GM18511 (cell line): ENCODE results near the gene RPUSD4.
A peak's percentile ranks its signal among the peaks of the same experiment; 100 is the strongest.

Source experiments
- ATAC-seq: cut with Tn5 transposase; IDR thresholded peaks from one replicate; pipeline ENCODE4 v1.9.1; 2021; ENCODE audit warnings: mild to moderate bottlenecking, moderate library complexity; ENCODE audit not compliant: unreplicated experiment

RPUSD4 gene

GRCh38 chr11:126185259-126186024, 26.0 kb downstream of the RPUSD4 start:
- ATAC-seq, result no peak

DNA sequence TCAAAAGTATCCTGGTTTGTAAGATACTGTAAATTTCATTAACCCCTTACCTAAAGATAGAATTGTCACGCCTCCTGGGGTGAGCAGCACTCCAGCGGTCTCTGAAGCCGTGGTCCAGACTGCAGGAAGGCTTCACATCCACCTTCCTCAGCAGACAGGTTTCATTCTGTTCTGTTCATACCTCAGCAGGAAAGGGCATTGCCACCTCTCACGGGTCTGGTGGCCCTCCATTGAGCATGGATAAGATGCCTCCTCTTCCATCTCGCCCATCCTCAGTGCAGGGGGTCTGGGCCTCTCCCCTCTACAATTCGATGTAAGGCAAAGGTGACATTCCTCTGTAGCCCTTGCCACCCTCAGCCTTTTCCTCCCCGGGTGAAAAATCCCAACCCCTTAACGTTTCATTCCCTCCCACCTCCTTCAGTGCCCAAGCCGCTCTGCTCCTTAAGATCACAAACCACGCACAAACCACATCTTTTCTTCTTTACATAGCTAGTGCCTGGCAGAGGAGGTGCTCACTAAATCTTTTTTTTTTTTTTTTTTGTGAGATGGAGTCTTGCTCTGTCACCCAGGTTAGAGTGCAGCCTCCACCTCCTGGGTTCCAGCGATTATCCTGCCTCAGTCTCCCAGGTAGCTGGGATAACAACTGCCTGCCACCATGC, 28.5 kb downstream of the RPUSD4 start:
- no peak for ATAC-seq

DNA sequence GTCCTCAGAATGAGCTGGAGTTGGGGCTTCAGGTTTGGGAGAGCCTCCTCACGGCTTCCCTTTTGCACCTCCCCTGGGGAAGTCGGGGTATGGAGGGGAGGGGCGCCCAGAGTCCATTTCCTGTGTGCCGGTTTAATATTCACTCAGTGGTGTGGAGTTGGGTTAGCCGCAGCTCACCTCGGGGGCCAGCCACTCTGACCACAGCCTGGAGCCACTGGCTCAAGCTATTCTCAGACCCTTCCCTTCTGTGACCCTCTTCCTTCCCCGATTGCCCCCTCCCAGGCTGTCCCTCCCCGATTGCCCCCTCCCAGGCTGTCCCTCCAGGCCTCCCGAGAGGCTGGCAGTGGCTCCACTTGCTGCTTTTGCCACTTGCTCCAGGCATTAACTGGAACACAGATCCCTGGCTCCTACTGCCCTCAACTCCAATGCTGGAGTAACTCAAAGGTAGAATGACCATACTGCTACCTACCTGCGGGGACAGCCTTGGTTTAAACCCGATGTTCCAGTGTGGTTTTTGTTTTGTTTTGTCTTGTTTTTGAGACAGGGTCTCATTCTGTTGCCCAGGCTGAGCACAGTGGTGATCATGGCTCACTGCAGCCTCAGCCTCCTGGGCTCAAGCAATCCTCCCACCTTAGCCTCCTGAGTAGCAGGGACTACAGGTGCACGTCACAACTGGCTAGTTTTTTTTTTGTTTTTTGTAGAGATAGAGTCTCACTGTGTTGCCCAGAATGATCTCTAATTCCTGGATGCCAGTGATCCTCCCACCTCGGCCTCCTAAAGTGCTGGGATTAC, 29.3 kb downstream of the RPUSD4 start:
- ATAC-seq, result peak; percentile 70

DNA sequence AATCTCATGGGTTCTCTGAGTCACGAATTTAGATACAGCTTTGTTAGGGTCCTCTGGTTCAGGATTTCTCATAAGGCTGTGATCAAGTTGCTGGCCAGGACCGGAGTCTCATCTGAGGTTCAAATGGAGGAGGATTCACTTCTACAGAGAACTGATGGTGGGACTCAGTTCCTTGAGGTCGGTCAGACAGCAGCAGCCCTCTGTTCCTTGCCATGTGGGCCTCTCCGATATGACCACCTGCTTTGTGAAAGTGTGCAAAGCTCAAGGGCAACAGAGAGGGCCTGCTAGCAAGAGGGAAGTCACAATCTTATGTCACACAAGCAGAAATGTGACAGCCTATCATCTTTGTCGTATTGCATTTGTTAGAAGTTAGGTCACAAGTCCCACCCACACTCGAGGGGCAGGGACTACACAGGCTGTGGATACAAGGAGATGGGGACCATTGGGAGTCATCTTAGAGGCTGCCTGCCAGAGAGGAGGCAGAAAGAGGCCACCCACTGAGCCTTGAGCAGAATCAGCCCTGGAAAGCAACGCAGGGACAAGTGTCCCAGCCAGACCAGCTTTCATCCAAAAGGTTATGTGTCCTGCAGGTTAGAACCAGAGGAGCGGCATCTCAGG, 34.5 kb downstream of the RPUSD4 start:
- no peak for ATAC-seq

DNA sequence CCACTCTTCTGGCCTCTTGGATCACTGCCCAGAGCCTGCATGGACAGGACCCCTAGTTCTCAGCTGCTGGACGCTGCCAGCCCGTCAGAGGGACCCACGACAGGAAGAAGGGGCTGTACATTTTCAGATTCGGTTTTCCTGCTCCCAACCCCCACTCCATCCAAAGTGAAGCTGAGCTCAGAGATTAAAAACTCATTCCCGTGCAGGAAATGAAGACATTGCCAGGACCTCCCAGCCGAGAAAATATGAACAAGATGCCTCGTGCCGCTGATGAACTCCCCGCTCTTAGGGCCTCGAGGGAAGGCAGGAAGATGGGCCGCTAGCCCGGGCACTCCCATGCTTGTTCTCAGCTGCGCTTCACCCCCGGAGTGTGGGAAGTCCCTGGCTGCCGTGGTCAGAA, 36.1 kb downstream of the RPUSD4 start:
- no peak for ATAC-seq

- ATAC-seq, result no peak
Observed at GRCh38 chr11:126174816-126175215, 36.6 kb downstream of the RPUSD4 start.

DNA sequence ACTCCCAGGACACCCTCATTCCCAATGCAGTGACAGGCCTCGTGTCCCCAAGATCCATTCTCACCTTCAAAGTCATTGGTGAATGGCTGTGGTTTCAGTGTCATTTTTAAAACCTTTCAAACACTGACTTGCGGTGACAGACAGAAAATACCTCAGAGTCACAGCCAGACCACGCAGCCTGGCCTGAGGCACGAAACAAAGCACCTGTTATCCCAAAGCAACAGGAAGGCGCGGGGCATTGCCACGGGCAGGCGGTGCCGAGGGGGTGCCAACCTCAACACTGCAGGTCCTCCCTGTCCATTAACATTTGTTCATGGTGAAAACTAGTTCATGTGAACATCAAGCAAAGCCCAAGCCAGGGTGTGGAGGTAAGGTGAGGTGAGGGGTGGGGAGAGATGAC, 38.2 kb downstream of the RPUSD4 start:
- no peak for ATAC-seq

DNA sequence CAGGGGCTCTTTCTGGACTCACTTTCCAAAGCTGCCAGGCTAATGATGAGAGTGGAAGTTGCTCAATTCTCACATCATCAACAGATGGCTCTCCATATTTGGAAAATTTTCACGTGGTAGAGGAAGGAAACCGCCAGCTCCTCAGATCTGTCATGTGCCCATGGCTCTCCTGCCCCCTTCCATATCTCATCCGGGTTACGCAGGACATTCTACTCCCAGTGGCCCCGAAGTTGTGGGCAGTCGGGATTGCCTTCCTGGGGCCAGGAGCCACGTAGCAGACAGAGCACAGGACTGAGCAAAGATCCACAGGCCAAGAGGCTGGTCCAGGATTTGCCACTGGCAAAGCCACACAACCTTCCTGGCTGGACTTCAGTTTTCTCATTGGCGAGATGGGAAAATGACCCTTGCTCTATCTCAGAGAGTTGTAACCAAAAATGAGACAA, 38.8 kb downstream of the RPUSD4 start:
- no peak for ATAC-seq

GRCh38 chr11:126169291-126169690, 42.2 kb downstream of the RPUSD4 start:
- ATAC-seq, result no peak

DNA sequence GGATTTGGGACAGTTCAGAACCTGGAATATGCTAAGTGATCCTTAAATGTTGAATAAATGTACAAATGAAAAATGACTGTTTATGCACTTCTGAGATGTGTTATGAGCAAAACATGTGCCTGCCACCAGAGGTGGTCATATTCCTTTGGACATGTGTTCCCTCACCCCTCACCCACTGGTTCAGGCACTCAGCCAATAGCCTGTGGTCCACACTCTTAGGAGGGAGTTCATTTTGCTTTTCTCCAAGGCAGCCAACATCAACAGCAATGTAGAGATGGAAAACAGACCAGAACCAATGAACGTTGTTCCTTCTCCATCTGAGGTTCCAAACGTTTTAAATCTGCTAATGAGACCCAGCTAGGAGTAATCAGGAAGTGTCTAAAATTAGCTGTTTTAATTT, 44.0 kb downstream of the RPUSD4 start:
- no peak for ATAC-seq

GRCh38 chr11:126166413-126166812, 45.0 kb downstream of the RPUSD4 start:
- no peak for ATAC-seq

DNA sequence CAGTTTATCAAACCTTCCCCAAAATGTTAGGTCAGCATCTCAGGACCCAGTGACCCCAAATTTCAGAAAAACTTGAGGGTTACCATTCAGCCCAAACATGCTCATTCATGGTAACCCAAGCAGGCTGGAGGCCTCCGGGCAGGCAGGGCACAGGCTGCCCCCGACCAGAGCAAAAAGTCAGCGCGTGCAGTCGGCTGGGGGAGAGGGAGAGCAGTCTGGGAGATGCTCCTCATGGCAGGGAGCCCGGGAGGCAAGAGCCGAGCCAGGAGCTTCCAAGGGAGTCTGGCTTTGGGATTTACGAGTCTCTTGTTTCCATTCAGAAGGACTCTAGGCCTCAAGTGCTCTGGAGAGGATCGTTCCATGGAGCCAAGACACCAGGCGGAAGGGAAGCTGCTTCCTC, 45.7 kb downstream of the RPUSD4 start:
- no peak for ATAC-seq

GRCh38 chr11:126165311-126165720, 46.1 kb downstream of the RPUSD4 start:
- no peak for ATAC-seq

GRCh38 chr11:126164781-126165180, 46.7 kb downstream of the RPUSD4 start:
- no peak for ATAC-seq

GRCh38 chr11:126163779-126164178, 47.7 kb downstream of the RPUSD4 start:
- no peak for ATAC-seq

DNA sequence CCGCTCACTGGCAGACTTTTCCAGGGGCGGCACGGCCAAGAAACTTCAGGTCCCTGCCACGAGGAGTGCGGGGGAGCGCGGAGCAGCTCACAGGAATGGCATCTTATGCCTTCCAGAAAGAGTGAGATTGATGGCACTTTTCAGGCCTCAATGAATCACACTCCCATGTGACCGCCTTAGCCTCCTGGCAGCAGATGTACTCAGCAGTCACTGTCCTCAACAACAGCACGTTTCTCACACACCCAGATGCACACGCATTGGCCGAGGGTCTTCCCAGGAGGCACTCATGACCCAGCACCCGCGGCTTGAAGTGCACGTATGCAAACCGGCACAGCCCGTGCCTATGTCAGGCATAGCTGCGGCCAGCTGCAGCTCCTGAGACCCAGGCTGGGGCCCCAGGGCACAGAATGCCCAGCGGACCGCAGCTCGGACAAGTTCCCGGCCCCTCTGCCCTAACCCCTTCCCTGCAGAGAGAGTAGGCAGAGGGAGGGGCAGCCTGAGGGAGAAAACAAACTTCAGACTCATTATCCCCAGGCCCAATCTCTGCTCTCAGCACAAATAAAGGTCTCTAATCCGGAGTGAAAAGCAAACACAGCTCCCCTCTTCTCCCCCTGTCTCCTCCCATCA, 48.3 kb downstream of the RPUSD4 start:
- no peak for ATAC-seq

DNA sequence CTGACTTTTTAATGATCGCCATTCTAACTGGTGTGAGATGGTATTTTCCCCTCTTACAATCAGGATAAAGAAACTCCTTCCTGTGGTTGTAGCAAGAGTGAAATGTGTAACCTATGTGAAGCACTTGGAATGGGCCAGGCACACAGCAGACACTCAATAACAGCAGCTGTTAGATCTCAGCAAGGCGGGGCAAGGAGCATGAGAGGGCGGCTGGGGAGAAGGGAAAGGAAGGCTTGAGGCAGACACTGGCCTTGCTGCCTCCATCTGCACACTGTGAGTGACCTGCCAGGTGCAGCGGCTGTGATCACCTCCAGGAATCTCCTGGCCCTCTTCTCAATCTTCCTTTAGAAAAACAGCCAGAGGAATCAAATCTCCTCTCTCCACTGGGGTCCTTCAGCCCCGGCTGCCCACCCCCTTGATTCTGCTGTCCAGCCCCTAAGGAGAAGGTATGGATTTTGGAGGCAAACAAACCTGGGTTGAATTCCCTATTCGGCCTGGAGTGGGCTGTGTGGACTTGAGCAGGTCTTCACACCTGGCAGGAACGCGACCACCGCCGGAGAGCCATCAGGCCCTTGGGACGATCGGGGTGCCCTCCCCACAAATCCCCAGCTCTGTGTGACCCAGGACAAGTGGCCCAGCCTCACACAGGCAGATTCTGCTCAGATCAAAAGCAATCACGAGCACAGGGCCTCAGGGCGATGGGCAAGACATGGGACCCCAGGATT, 49.0 kb downstream of the RPUSD4 start:
- ATAC-seq, result no peak

DNA sequence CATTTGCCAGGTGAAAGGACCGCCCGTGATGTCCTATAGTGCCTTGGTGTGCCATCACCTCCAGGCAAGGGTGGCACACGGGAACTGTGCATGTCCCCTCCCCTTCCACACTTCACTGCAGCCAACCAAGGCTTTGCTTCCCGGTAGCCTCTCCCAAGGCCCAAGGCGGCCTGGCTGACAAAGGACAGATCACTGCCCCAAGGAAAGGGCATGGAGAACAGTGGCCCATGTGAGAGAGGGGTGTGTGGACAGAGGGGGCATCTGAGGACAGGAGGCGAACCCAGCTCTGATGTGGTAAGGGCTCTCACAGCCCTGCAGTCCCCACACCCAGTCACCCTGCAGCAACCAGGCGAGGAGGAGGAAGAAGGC, 50.4 kb downstream of the RPUSD4 start:
- ATAC-seq, result no peak

GRCh38 chr11:126160345-126161022, 51.0 kb downstream of the RPUSD4 start:
- ATAC-seq, result no peak
